Common myeloid progenitor, CD34-positive (primary cell): ENCODE data around the gene TENT4B.
"Not testable (repeated sequence)": the region's sequence is repeated elsewhere in the genome, so short reads cannot be mapped to it uniquely, and the experiment has no call there.

Experiments used
- CTCF ChIA-PET: fragments of 350-600 bp; sonication (Branson Sonifier 250); formaldehyde crosslinking; loops from one replicate; lab custom pipeline; 2021; ENCODE audit warnings: antibody characterized with exemption; lab: Charles Lee
- POLR2A ChIA-PET: fragments of 350-600 bp; sonication (Branson Sonifier 250); formaldehyde crosslinking; loops from one replicate; lab custom pipeline; 2021; ENCODE audit warnings: antibody characterized with exemption; lab: Charles Lee
- DNase-seq, 3 donors: peaks; one replicate each; pipeline versions ENCODE4 v3.0.0 to v3.0.0-alpha.2; 2013
- H3K27ac ChIP-seq, 2 experiments: 1 replicate in 1 of 2; 2 replicates in 1 of 2; pipeline ENCODE4 v1.7.0; 2013; ENCODE audit warnings: inconsistent platforms in 2 of 2, low read length in 2 of 2, mild to moderate bottlenecking in 2 of 2, low read depth in 1 of 2, moderate library complexity in 1 of 2; ENCODE audit not compliant: severe bottlenecking in 2 of 2, insufficient read depth in 1 of 2, poor library complexity in 1 of 2
- H3K27me3 ChIP-seq, 5 experiments: replicated peaks in 2 of 5; 1 replicate in 3 of 5; 2 replicates in 2 of 5; pipeline versions ENCODE4 v1.6.1 to v1.7.0; 2013; ENCODE audit warnings: low read length in 4 of 5, mild to moderate bottlenecking in 2 of 5, moderate library complexity in 2 of 5, inconsistent platforms in 1 of 5; ENCODE audit not compliant: insufficient read depth in 5 of 5, control insufficient read depth in 4 of 5
- H3K36me3 ChIP-seq, 4 experiments: 1 replicate in 2 of 4; 2 replicates in 2 of 4; pipeline versions ENCODE4 v1.6.1 to v1.7.0; 2013; ENCODE audit warnings: low read length in 3 of 4, control low read depth in 1 of 4, mild to moderate bottlenecking in 1 of 4; ENCODE audit not compliant: control insufficient read depth in 4 of 4, insufficient read depth in 4 of 4
- H3K4me1 ChIP-seq, 4 experiments: 1 replicate in 3 of 4; 2 replicates in 1 of 4; pipeline versions ENCODE4 v1.6.1 to v1.7.1; 2013; ENCODE audit warnings: low read length in 3 of 4, mild to moderate bottlenecking in 3 of 4, control low read depth in 1 of 4, inconsistent platforms in 1 of 4, moderate library complexity in 1 of 4; ENCODE audit not compliant: control insufficient read depth in 4 of 4, insufficient read depth in 4 of 4; ENCODE audit errors: control extremely low read depth in 1 of 4
- H3K4me3 ChIP-seq, 7 experiments: 1 replicate in 4 of 7; 2 replicates in 3 of 7; pipeline versions ENCODE4 v1.5.1 to v1.7.0; 2013; ENCODE audit warnings: mild to moderate bottlenecking in 7 of 7, low read length in 6 of 7, moderate library complexity in 6 of 7, inconsistent platforms in 2 of 7, low read depth in 2 of 7, control low read depth in 1 of 7; ENCODE audit not compliant: insufficient read depth in 4 of 7, control insufficient read depth in 1 of 7; ENCODE audit errors: extremely low read depth in 1 of 7
- H3K9me3 ChIP-seq, 5 experiments: 1 replicate in 4 of 5; 2 replicates in 1 of 5; pipeline versions ENCODE4 v1.6.1 to v1.7.1; 2013; ENCODE audit warnings: low read length in 4 of 5, mild to moderate bottlenecking in 2 of 5, inconsistent platforms in 1 of 5, low read depth in 1 of 5, moderate library complexity in 1 of 5; ENCODE audit not compliant: control insufficient read depth in 4 of 5, insufficient read depth in 2 of 5; ENCODE audit errors: control extremely low read depth in 1 of 5
- WGBS: methylation state at CpG from one replicate; pipeline ENCODE4 v1.1.5; 2013; ENCODE audit not compliant: insufficient coverage; 5-methylcytosine and 5-hydroxymethylcytosine counted together

The TENT4B gene

GRCh38 chr16:50165473-50165872, 12.4 kb downstream of the TENT4B start:
- CTCF ChIA-PET = interaction anchor here (1.5 kb wide), 1 partner anchor 83 kb away, joined by 3 read pairs; no protein-coding TSS in a partner anchor
- Histone ChIP-seq H3K27ac (no peak overlapping the region), H3K4me1 (peaks cover 3 to 25% (median 7%) of the 10 kb centered on the region in 4 experiments), H3K36me3 (peaks cover 0 to under 1% (median 0%) of the 10 kb centered on the region in 4 experiments), H3K4me3 (no peak overlapping the region), H3K27me3 (no peaks in the 10 kb centered on the region), H3K9me3 (no peaks in the 10 kb centered on the region)
- POLR2A ChIA-PET = no interaction called here
- no peak for DNase-seq
- no CpG with 5 or more reads among the region's 2 CpGs for WGBS

- peaks cover 0 to 25% (median 7%) of the 10 kb centered on the region in 4 experiments for H3K4me1 ChIP-seq
- H3K36me3 ChIP-seq = no peaks in the 10 kb centered on the region
- ChIA-PET POLR2A (no interaction called here), CTCF (interaction anchor here (0.6 to 1.8 kb wide), 7 partner anchors 9 to 160 kb away, joined by 3 to 5 read pairs (median 3); no protein-coding TSS in a partner anchor)
- peak in 2 of 3 donors; percentile 14 to 28 for DNase-seq
- H3K27ac ChIP-seq = no peak overlapping the region
- no peaks in the 10 kb centered on the region for H3K27me3 ChIP-seq
- no peak overlapping the region for H3K4me3 ChIP-seq
- 78% methylated on average over 7 of the region's 9 CpGs for WGBS
- H3K9me3 ChIP-seq = no peaks in the 10 kb centered on the region
Observed at GRCh38 chr16:50166511-50167500, 13.7 kb downstream of the TENT4B start.

GRCh38 chr16:50167556-50167955, 14.4 kb downstream of the TENT4B start:
- WGBS = 87% methylated on average over 4 of the region's 7 CpGs
- ChIA-PET CTCF (interaction anchor here (0.8 to 1.8 kb wide), 5 partner anchors 22 to 159 kb away, joined by 3 to 5 read pairs (median 3); no protein-coding TSS in a partner anchor), POLR2A (no interaction called here)
- no peaks in the 10 kb centered on the region for H3K9me3 ChIP-seq
- no peaks in the 10 kb centered on the region for H3K36me3 ChIP-seq
- H3K4me1 ChIP-seq = peaks cover 0 to 25% (median 7%) of the 10 kb centered on the region in 4 experiments
- no peak for DNase-seq
- H3K27ac ChIP-seq = no peak overlapping the region
- no peaks in the 10 kb centered on the region for H3K27me3 ChIP-seq
- H3K4me3 ChIP-seq = no peak overlapping the region

GRCh38 chr16:50169555-50170096, 16.5 kb downstream of the TENT4B start:
- no peak overlapping the region for H3K4me3 ChIP-seq
- no peaks in the 10 kb centered on the region for H3K36me3 ChIP-seq
- ChIA-PET CTCF (interaction anchor here (0.6 to 0.9 kb wide), 3 partner anchors 42 to 388 kb away, joined by 3 to 4 read pairs (median 3); no protein-coding TSS in a partner anchor), POLR2A (no interaction called here)
- H3K9me3 ChIP-seq = no peaks in the 10 kb centered on the region
- H3K27ac ChIP-seq = no peak overlapping the region
- H3K27me3 ChIP-seq = no peaks in the 10 kb centered on the region
- DNase-seq = peak in 1 of 3 donors; percentile 18
- 63% methylated on average over 1 of the region's 2 CpGs for WGBS
- peaks cover 0 to 25% (median 7%) of the 10 kb centered on the region in 4 experiments for H3K4me1 ChIP-seq

- not testable (repeated sequence) for DNase-seq, H3K36me3 ChIP-seq, H3K9me3 ChIP-seq, H3K27ac ChIP-seq, H3K4me3 ChIP-seq, H3K27me3 ChIP-seq
- CTCF ChIA-PET = interaction anchor here (0.6 kb wide), 1 partner anchor 105 kb away, joined by 3 read pairs; no protein-coding TSS in a partner anchor
- peaks cover 0 to 17% (median 7%) of the 10 kb centered on the region in 4 experiments for H3K4me1 ChIP-seq
- 95% methylated on average over 2 of the region's 4 CpGs for WGBS
- POLR2A ChIA-PET = interaction anchor here (0.9 kb wide), 1 partner anchor 16 kb away, joined by 3 read pairs; no protein-coding TSS in a partner anchor
Observed at GRCh38 chr16:50171773-50172172, 18.7 kb downstream of the TENT4B start.

- Histone ChIP-seq H3K4me3 (no peak overlapping the region), H3K36me3 (peaks cover 0 to 6% (median under 1%) of the 10 kb centered on the region in 4 experiments), H3K27me3 (no peaks in the 10 kb centered on the region), H3K4me1 (peaks cover 0 to 14% (median 5%) of the 10 kb centered on the region in 4 experiments), H3K27ac (no peak overlapping the region), H3K9me3 (no peaks in the 10 kb centered on the region)
- CTCF ChIA-PET = interaction anchor here (1.3 kb wide), 1 partner anchor 39 kb away, joined by 4 read pairs; no protein-coding TSS in a partner anchor
- POLR2A ChIA-PET = interaction anchor here (0.9 kb wide), 1 partner anchor 17 kb away, joined by 3 read pairs; no protein-coding TSS in a partner anchor
- no peak for DNase-seq
- WGBS = 50% methylated on average over 2 of the region's 4 CpGs
Observed at GRCh38 chr16:50172195-50172922, 19.3 kb downstream of the TENT4B start.
